A549 (cell line): ENCODE measurements around the gene EFCAB8. TPM values are rescaled to one million over a fixed set of nuclear protein-coding genes. Genes with fewer than 3 reads are reported as not detected.

Source experiments
- ATAC-seq, 2 experiments: fragments of 200-7000 bp in 1 of 2; fragments of >200 bp in 1 of 2; cut with Nextera tagmentation in 1 of 2; cut with Tn5 transposase in 1 of 2; 3 replicates each; pipeline versions ENCODE4 v1.8.0 to v1.9.1; 2018 to 2020; ENCODE audit warnings: mild to moderate bottlenecking in 1 of 2, moderate library complexity in 1 of 2
- CTCF ChIA-PET: fragments of 300-600 bp; sonication (Branson Sonifier 250); formaldehyde crosslinking; extraction: SDS; loops from one replicate; lab custom pipeline; 2021; ENCODE audit warnings: antibody characterized with exemption, inconsistent platforms; lab: Yijun Ruan, JAX
- POLR2A ChIA-PET: fragments of 350-600 bp; formaldehyde crosslinking; extraction: SDS; loops from one replicate; lab custom pipeline; 2021; ENCODE audit warnings: antibody characterized with exemption, inconsistent platforms; lab: Yijun Ruan, JAX
- DNase-seq, 2 experiments: peaks; one replicate each; pipeline versions ENCODE4 v3.0.0 to v3.0.0-alpha.2; 2011 to 2016; ENCODE audit warnings: low read depth in 1 of 2, low spot score in 1 of 2
- FAIRE-seq: peaks from 2 replicates; lab custom pipeline; 2011; peaks lifted over from hg19 to GRCh38; lab: Jason Lieb, UNC
- H3K27ac ChIP-seq, 2 experiments: fragments of >200 bp; sonication (Bioruptor Twin); formaldehyde crosslinking; 3 replicates each; pipeline ENCODE4 v1.5.1; 2016 to 2017
- H3K4me1 ChIP-seq: fragments of >200 bp; sonication (Bioruptor Twin); formaldehyde crosslinking; 3 replicates; pipeline ENCODE4 v1.6.1; 2016
- H3K4me2 ChIP-seq: fragments of >200 bp; sonication (Bioruptor Twin); formaldehyde crosslinking; 3 replicates; pipeline ENCODE4 v1.6.1; 2016
- H3K4me3 ChIP-seq: fragments of >200 bp; sonication (Bioruptor Twin); formaldehyde crosslinking; 3 replicates; pipeline ENCODE4 v1.5.1; 2016
- H3K9me3 ChIP-seq: fragments of >200 bp; sonication (Bioruptor Twin); formaldehyde crosslinking; 3 replicates; pipeline ENCODE4 v1.6.1; 2016
- BCL3 ChIP-seq: fragments of >200 bp; sonication (Bioruptor Twin); formaldehyde crosslinking; IDR thresholded peaks from 3 replicates; pipeline ENCODE4 v1.6.1; 2016
- BHLHE40 ChIP-seq: IDR thresholded peaks from 2 replicates; pipeline ENCODE4 v1.6.1; 2012; ENCODE audit warnings: low read depth, low read length, inconsistent platforms
- CEBPB ChIP-seq, 2 experiments: fragments of >200 bp in 1 of 2; sonication (Bioruptor Twin) in 1 of 2; formaldehyde crosslinking in 1 of 2; IDR thresholded peaks; 2 replicates each; pipeline ENCODE4 v1.6.1; 2012 to 2016
- CTCF ChIP-seq: fragments of >200 bp; sonication (Bioruptor Twin); formaldehyde crosslinking; IDR thresholded peaks from 3 replicates; pipeline ENCODE4 v1.5.1; 2016
- EHF ChIP-seq: fragments of 250-450 bp; sonication (Bioruptor Pico); IDR thresholded peaks from 2 replicates; pipeline ENCODE4 v1.5.0; 2020; ENCODE audit warnings: mild to moderate bottlenecking
- EP300 ChIP-seq, 2 experiments: fragments of >200 bp; sonication (Bioruptor Twin); formaldehyde crosslinking; IDR thresholded peaks; 2 replicates in 1 of 2; 3 replicates in 1 of 2; pipeline ENCODE4 v1.6.1; 2016 to 2017
- ESRRA ChIP-seq: fragments of 150-350 bp; IDR thresholded peaks from 2 replicates; pipeline ENCODE4 v1.6.1; 2014; ENCODE audit warnings: mild to moderate bottlenecking, low read length, borderline replicate concordance
- HES2 ChIP-seq: fragments of >200 bp; sonication (Bioruptor Twin); formaldehyde crosslinking; IDR thresholded peaks from 2 replicates; pipeline ENCODE4 v1.6.1; 2016
- HEYL ChIP-seq: fragments of 250-450 bp; sonication (Bioruptor Pico); IDR thresholded peaks from 2 replicates; pipeline ENCODE4 v1.8.0; 2021; ENCODE audit warnings: mild to moderate bottlenecking, moderate library complexity
- MAFK ChIP-seq: fragments of 450-650 bp; IDR thresholded peaks from 2 replicates; pipeline ENCODE4 v1.6.1; 2014; ENCODE audit not compliant: partially characterized antibody
- MAX ChIP-seq: IDR thresholded peaks from 2 replicates; pipeline ENCODE4 v1.6.1; 2012
- MAZ ChIP-seq: fragments of 150-350 bp; IDR thresholded peaks from 2 replicates; pipeline ENCODE4 v1.6.1; 2014; ENCODE audit warnings: antibody characterized with exemption, low read depth, low read length, borderline replicate concordance
- NFE2L2 ChIP-seq: fragments of 150-350 bp; conservative IDR thresholded peaks from 2 replicates; pipeline ENCODE4 v1.6.1; 2014; ENCODE audit warnings: low read length
- NPAS2 ChIP-seq: fragments of 250-450 bp; sonication (Bioruptor Pico); IDR thresholded peaks from 2 replicates; pipeline ENCODE4 v1.8.0; 2022; ENCODE audit warnings: mild to moderate bottlenecking, moderate library complexity, borderline replicate concordance
- PHF8 ChIP-seq: fragments of 200-600 bp; sonication (generic); IDR thresholded peaks from 2 replicates; pipeline ENCODE4 v1.6.1; 2016; ENCODE audit warnings: low read depth, mild to moderate bottlenecking, antibody characterized with exemption, moderate library complexity, borderline replicate concordance
- RARB ChIP-seq: fragments of 250-450 bp; sonication (Bioruptor Pico); IDR thresholded peaks from 2 replicates; pipeline ENCODE4 v1.8.0; 2021; ENCODE audit warnings: mild to moderate bottlenecking, moderate library complexity
- REST ChIP-seq: fragments of 200-600 bp; sonication (generic); IDR thresholded peaks from 2 replicates; pipeline ENCODE4 v1.6.1; 2016; ENCODE audit warnings: antibody characterized with exemption, mild to moderate bottlenecking, moderate library complexity
- SMC3 ChIP-seq: fragments of >200 bp; sonication (Bioruptor Twin); formaldehyde crosslinking; IDR thresholded peaks from 3 replicates; pipeline ENCODE4 v1.6.1; 2018; ENCODE audit warnings: inconsistent platforms
- TP53 ChIP-seq: fragments of 250-450 bp; sonication (Bioruptor Pico); IDR thresholded peaks from 2 replicates; pipeline ENCODE4 v1.5.0; 2021; ENCODE audit warnings: mild to moderate bottlenecking, moderate library complexity
- ZC3H11A ChIP-seq: fragments of 450-650 bp; IDR thresholded peaks from 2 replicates; pipeline ENCODE4 v1.6.1; 2014; ENCODE audit warnings: antibody characterized with exemption, mild to moderate bottlenecking
- ZNF302 ChIP-seq: fragments of 250-450 bp; sonication (Bioruptor Pico); IDR thresholded peaks from 2 replicates; pipeline ENCODE4 v1.9.0; 2021; ENCODE audit warnings: inconsistent platforms, mild to moderate bottlenecking, moderate library complexity
- ZSCAN20 ChIP-seq: fragments of 250-450 bp; sonication (Bioruptor Pico); IDR thresholded peaks from 2 replicates; pipeline ENCODE4 v1.8.0; 2022; ENCODE audit warnings: mild to moderate bottlenecking, moderate library complexity
- WGBS: methylation state at CpG from one replicate; pipeline ENCODE4 v1.1.6; 2017; ENCODE audit errors: missing lambda C conversion rate; 5-methylcytosine and 5-hydroxymethylcytosine counted together
- polyA plus RNA-seq, 4 experiments: library from polyadenylated mRNA; depleted of rRNA in 3 of 4; stranded (reverse); fragments of >200 nt; fragmentation: RNase III in 1 of 4; extraction: RNeasy Plus Mini Kit Qiagen cat#74134 plus additional on column Dnase treatment in 1 of 4; gene quantifications; 2 replicates in 3 of 4; 3 replicates in 1 of 4; pipeline ENCODE4 v1.2.3, GENCODE V29; 2011 to 2017

EFCAB8 gene
- polyA plus RNA-seq, 2 of the 4 experiments (the other 2 are of a cell fraction): not detected

- H3K9me3 ChIP-seq: peaks cover 15% of the 10 kb centered on the region
- no peak for DNase-seq
- ATAC-seq: no peak
- POLR2A ChIA-PET: no interaction called here
- H3K4me1 ChIP-seq: no peaks in the 10 kb centered on the region
- no peak overlapping the region for H3K4me3 ChIP-seq
- TF ChIP-seq ESRRA (no peak), TP53 (no peak), MAZ (no peak), ZNF302 (CRISPR knock-in tag) (no peak), BCL3 (no peak)
- 84% methylated on average over 1 of the region's 1 CpG for WGBS
- H3K4me2 ChIP-seq: no peak overlapping the region
- no peak for FAIRE-seq
- CTCF ChIA-PET: interaction anchor here (2.3 kb wide), 1 partner anchor 32 kb away, joined by 7 read pairs; no protein-coding TSS in a partner anchor
- no peak overlapping the region for H3K27ac ChIP-seq
Observed at GRCh38 chr20:32912688-32913087, 54.0 kb downstream of the EFCAB8 start.

GRCh38 chr20:32914031-32914430, 55.3 kb downstream of the EFCAB8 start:
- no peak overlapping the region for H3K4me3 ChIP-seq
- FAIRE-seq: no peak
- POLR2A ChIA-PET: no interaction called here
- no peak for ATAC-seq
- TF ChIP-seq REST (no peak), PHF8 (no peak), CEBPB (IDR thresholded peaks at IDR 0.05) (no peak), SMC3 (no peak), EP300 (IDR thresholded peaks at IDR 0.05) (no peak), CTCF (no peak), BHLHE40 (no peak), MAFK (no peak), ZC3H11A (no peak), EHF (CRISPR knock-in tag) (no peak), HEYL (CRISPR knock-in tag) (no peak), RARB (no peak), NFE2L2 (no peak), MAX (no peak), NPAS2 (CRISPR knock-in tag) (no peak), HES2 (no peak), ZSCAN20 (no peak)
- no peak overlapping the region for H3K4me2 ChIP-seq
- H3K4me1 ChIP-seq: no peaks in the 10 kb centered on the region
- no peak overlapping the region for H3K27ac ChIP-seq
- H3K9me3 ChIP-seq: peaks cover 15% of the 10 kb centered on the region
- CTCF ChIA-PET: no interaction called here
- no peak for DNase-seq
- WGBS: 0% methylated on average over 1 of the region's 1 CpG
